ENCODE data around the gene CCT5.

CCT5 gene

GRCh38 chr5:10220248-10220647, 29.8 kb upstream of the CCT5 start:
- Histone ChIP-seq H3K27me3 (ENCODE audit: control insufficient read depth, insufficient read depth, low read length, poor library complexity, severe bottlenecking) (no peaks in the 10 kb centered on the region), H3K4me3 (ENCODE audit: insufficient read depth, low read depth, low read length) (no peak overlapping the region), H3K4me1 (ENCODE audit: control insufficient read depth, insufficient read depth, low read length) (no peaks in the 10 kb centered on the region), H3K9me3 (ENCODE audit: control insufficient read depth, low read length) (no peaks in the 10 kb centered on the region), H3K36me3 (ENCODE audit: control insufficient read depth, insufficient read depth, low read length) (no peaks in the 10 kb centered on the region), H3K27ac (ENCODE audit: insufficient read depth, low read depth, low read length, poor library complexity, severe bottlenecking) (no peak overlapping the region)
- WGBS, 2 experiments = 89 to 92% methylated on average over 8 of the region's 8 CpGs

- no peaks in the 10 kb centered on the region for H3K27me3 ChIP-seq (ENCODE audit: control insufficient read depth, insufficient read depth, low read length, poor library complexity, severe bottlenecking)
- H3K4me1 ChIP-seq (ENCODE audit: control insufficient read depth, insufficient read depth, low read length) = no peaks in the 10 kb centered on the region
- H3K9me3 ChIP-seq (ENCODE audit: control insufficient read depth, low read length) = no peaks in the 10 kb centered on the region
- no peaks in the 10 kb centered on the region for H3K36me3 ChIP-seq (ENCODE audit: control insufficient read depth, insufficient read depth, low read length)
- no peak overlapping the region for H3K4me3 ChIP-seq (ENCODE audit: insufficient read depth, low read depth, low read length)
- no peak overlapping the region for H3K27ac ChIP-seq (ENCODE audit: insufficient read depth, low read depth, low read length, poor library complexity, severe bottlenecking)
- WGBS, 2 experiments = 91 to 93% methylated on average over 2 of the region's 2 CpGs
These were observed 27.8 kb upstream of the CCT5 start for GRCh38 chr5:10222326-10222725.

- WGBS, 2 experiments = 93 to 96% methylated on average over 7 of the region's 7 CpGs
- H3K4me1 ChIP-seq (ENCODE audit: control insufficient read depth, insufficient read depth, low read length) = no peaks in the 10 kb centered on the region
These were observed 22.7 kb upstream of the CCT5 start for GRCh38 chr5:10227379-10227778.

GRCh38 chr5:10228288-10228687, 21.8 kb upstream of the CCT5 start:
- no peaks in the 10 kb centered on the region for H3K27me3 ChIP-seq (ENCODE audit: control insufficient read depth, insufficient read depth, low read length, poor library complexity, severe bottlenecking)
- H3K36me3 ChIP-seq (ENCODE audit: control insufficient read depth, insufficient read depth, low read length) = no peaks in the 10 kb centered on the region
- H3K4me3 ChIP-seq (ENCODE audit: insufficient read depth, low read depth, low read length) = no peak overlapping the region
- WGBS, 2 experiments = no CpG with 5 or more reads among the region's 1 CpG
- H3K4me1 ChIP-seq (ENCODE audit: control insufficient read depth, insufficient read depth, low read length) = no peaks in the 10 kb centered on the region
- no peaks in the 10 kb centered on the region for H3K9me3 ChIP-seq (ENCODE audit: control insufficient read depth, low read length)
- no peak overlapping the region for H3K27ac ChIP-seq (ENCODE audit: insufficient read depth, low read depth, low read length, poor library complexity, severe bottlenecking)

More at GRCh38 chr5:10227379-10227778, 22.7 kb upstream of the CCT5 start:
- no peaks in the 10 kb centered on the region for H3K9me3 ChIP-seq (ENCODE audit: control insufficient read depth, low read length)
- H3K4me3 ChIP-seq (ENCODE audit: insufficient read depth, low read depth, low read length) = no peak overlapping the region
- H3K27me3 ChIP-seq (ENCODE audit: control insufficient read depth, insufficient read depth, low read length, poor library complexity, severe bottlenecking) = no peaks in the 10 kb centered on the region
- no peaks in the 10 kb centered on the region for H3K36me3 ChIP-seq (ENCODE audit: control insufficient read depth, insufficient read depth, low read length)
- no peak overlapping the region for H3K27ac ChIP-seq (ENCODE audit: insufficient read depth, low read depth, low read length, poor library complexity, severe bottlenecking)

- Histone ChIP-seq H3K27ac (ENCODE audit: insufficient read depth, low read depth, low read length, poor library complexity, severe bottlenecking) (no peak overlapping the region), H3K27me3 (ENCODE audit: control insufficient read depth, insufficient read depth, low read length, poor library complexity, severe bottlenecking) (no peaks in the 10 kb centered on the region), H3K36me3 (ENCODE audit: control insufficient read depth, insufficient read depth, low read length) (no peaks in the 10 kb centered on the region), H3K9me3 (ENCODE audit: control insufficient read depth, low read length) (no peaks in the 10 kb centered on the region), H3K4me1 (ENCODE audit: control insufficient read depth, insufficient read depth, low read length) (no peaks in the 10 kb centered on the region), H3K4me3 (ENCODE audit: insufficient read depth, low read depth, low read length) (no peak overlapping the region)
- 91 to 95% methylated on average over 11 of the region's 11 CpGs for WGBS, 2 experiments
These were observed 20.6 kb upstream of the CCT5 start for GRCh38 chr5:10229306-10230048.

GRCh38 chr5:10232386-10232785, 17.7 kb upstream of the CCT5 start:
- H3K36me3 ChIP-seq (ENCODE audit: control insufficient read depth, insufficient read depth, low read length) = no peaks in the 10 kb centered on the region
- 95 to 96% methylated on average over 9 of the region's 9 CpGs for WGBS, 2 experiments
- H3K4me1 ChIP-seq (ENCODE audit: control insufficient read depth, insufficient read depth, low read length) = no peaks in the 10 kb centered on the region
- no peak overlapping the region for H3K4me3 ChIP-seq (ENCODE audit: insufficient read depth, low read depth, low read length)
- no peaks in the 10 kb centered on the region for H3K27me3 ChIP-seq (ENCODE audit: control insufficient read depth, insufficient read depth, low read length, poor library complexity, severe bottlenecking)
- H3K9me3 ChIP-seq (ENCODE audit: control insufficient read depth, low read length) = no peaks in the 10 kb centered on the region
- no peak overlapping the region for H3K27ac ChIP-seq (ENCODE audit: insufficient read depth, low read depth, low read length, poor library complexity, severe bottlenecking)

GRCh38 chr5:10233011-10233410, 17.1 kb upstream of the CCT5 start:
- Histone ChIP-seq H3K36me3 (ENCODE audit: control insufficient read depth, insufficient read depth, low read length) (no peaks in the 10 kb centered on the region), H3K27me3 (ENCODE audit: control insufficient read depth, insufficient read depth, low read length, poor library complexity, severe bottlenecking) (no peaks in the 10 kb centered on the region), H3K27ac (ENCODE audit: insufficient read depth, low read depth, low read length, poor library complexity, severe bottlenecking) (no peak overlapping the region), H3K4me3 (ENCODE audit: insufficient read depth, low read depth, low read length) (no peak overlapping the region), H3K9me3 (ENCODE audit: control insufficient read depth, low read length) (no peaks in the 10 kb centered on the region), H3K4me1 (ENCODE audit: control insufficient read depth, insufficient read depth, low read length) (no peaks in the 10 kb centered on the region)
- WGBS, 2 experiments = 83 to 88% methylated on average over 7 of the region's 7 CpGs

- no peaks in the 10 kb centered on the region for H3K36me3 ChIP-seq (ENCODE audit: control insufficient read depth, insufficient read depth, low read length)
- WGBS, 2 experiments = 77 to 80% methylated on average over 7 of the region's 7 CpGs
- no peak overlapping the region for H3K27ac ChIP-seq (ENCODE audit: insufficient read depth, low read depth, low read length, poor library complexity, severe bottlenecking)
- H3K9me3 ChIP-seq (ENCODE audit: control insufficient read depth, low read length) = no peaks in the 10 kb centered on the region
- H3K4me3 ChIP-seq (ENCODE audit: insufficient read depth, low read depth, low read length) = no peak overlapping the region
- no peaks in the 10 kb centered on the region for H3K27me3 ChIP-seq (ENCODE audit: control insufficient read depth, insufficient read depth, low read length, poor library complexity, severe bottlenecking)
- no peaks in the 10 kb centered on the region for H3K4me1 ChIP-seq (ENCODE audit: control insufficient read depth, insufficient read depth, low read length)
These were observed 16.6 kb upstream of the CCT5 start for GRCh38 chr5:10233505-10233904.

GRCh38 chr5:10235350-10235749, 14.7 kb upstream of the CCT5 start:
- Histone ChIP-seq H3K36me3 (ENCODE audit: control insufficient read depth, insufficient read depth, low read length) (no peaks in the 10 kb centered on the region), H3K27me3 (ENCODE audit: control insufficient read depth, insufficient read depth, low read length, poor library complexity, severe bottlenecking) (no peaks in the 10 kb centered on the region), H3K27ac (ENCODE audit: insufficient read depth, low read depth, low read length, poor library complexity, severe bottlenecking) (no peak overlapping the region), H3K4me1 (ENCODE audit: control insufficient read depth, insufficient read depth, low read length) (no peaks in the 10 kb centered on the region), H3K4me3 (ENCODE audit: insufficient read depth, low read depth, low read length) (no peak overlapping the region), H3K9me3 (ENCODE audit: control insufficient read depth, low read length) (no peaks in the 10 kb centered on the region)
- 89 to 91% methylated on average over 8 of the region's 8 CpGs for WGBS, 2 experiments

- Histone ChIP-seq H3K27me3 (ENCODE audit: control insufficient read depth, insufficient read depth, low read length, poor library complexity, severe bottlenecking) (no peaks in the 10 kb centered on the region), H3K4me1 (ENCODE audit: control insufficient read depth, insufficient read depth, low read length) (peaks cover 5% of the 10 kb centered on the region), H3K27ac (ENCODE audit: insufficient read depth, low read depth, low read length, poor library complexity, severe bottlenecking) (no peak overlapping the region), H3K9me3 (ENCODE audit: control insufficient read depth, low read length) (no peaks in the 10 kb centered on the region), H3K36me3 (ENCODE audit: control insufficient read depth, insufficient read depth, low read length) (no peaks in the 10 kb centered on the region), H3K4me3 (ENCODE audit: insufficient read depth, low read depth, low read length) (no peak overlapping the region)
- 100% methylated on average over 1 of the region's 1 CpG; no CpG with 5 or more reads in 1 of the 2 experiments for WGBS, 2 experiments
These were observed 6.3 kb upstream of the CCT5 start for GRCh38 chr5:10243660-10244240.

Data from ectodermal cell (in vitro differentiated cells).